Fibroblast of the aortic adventitia (primary cell): Measurements from ENCODE around the gene MED25. TPM values are rescaled to one million over a fixed set of nuclear protein-coding genes. Genes with fewer than 3 reads are reported as not detected.
A peak's percentile ranks its signal among the peaks of the same experiment; 100 is the strongest.

Experiments used
- DNase-seq: peaks from one replicate; pipeline ENCODE4 v3.0.0-alpha.2; 2010; ENCODE audit warnings: low read depth
- H3K4me3 ChIP-seq: 2 replicates; pipeline ENCODE4 v1.5.1; 2011; ENCODE audit warnings: low read depth, mild to moderate bottlenecking, control low read depth, low read length, moderate library complexity
- total RNA-seq: library from RNA; depleted of rRNA; stranded (reverse); fragments of >200 nt; gene quantifications from 2 replicates; pipeline ENCODE4 v1.2.3, GENCODE V29; 2012; ENCODE audit warnings: low replicate concordance
- TF ChIP-seq, protein P1 (sequence below): IDR thresholded peaks from 2 replicates; pipeline ENCODE4 v1.5.1; 2011; ENCODE audit warnings: mild to moderate bottlenecking, low read length, control low read depth, inconsistent platforms; ENCODE audit not compliant: insufficient read depth

Gene MED25
- total RNA-seq, 1 donor, result 21.7 TPM

DNA sequence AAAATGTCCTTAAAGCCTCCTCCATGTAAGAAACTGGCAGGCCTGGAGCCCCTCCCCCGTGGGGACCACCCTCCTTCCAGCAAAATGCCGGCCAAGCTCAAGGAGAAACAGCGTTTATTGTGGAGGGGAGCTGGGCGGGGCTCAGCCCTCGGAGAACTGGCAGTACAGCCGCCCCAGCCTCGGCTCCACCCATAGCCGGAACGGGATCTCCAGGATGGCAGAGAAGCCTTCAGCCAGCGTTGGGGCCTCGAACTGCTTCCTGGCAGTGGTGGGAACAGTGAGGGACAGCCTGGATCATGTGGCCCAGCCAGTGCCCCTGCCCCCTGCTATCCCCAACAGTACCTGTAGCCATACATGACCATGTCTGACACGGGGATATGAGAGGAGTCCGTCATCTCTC, 43.0 kb downstream of the MED25 start:
- TF ChIP-seq, protein P1, sequence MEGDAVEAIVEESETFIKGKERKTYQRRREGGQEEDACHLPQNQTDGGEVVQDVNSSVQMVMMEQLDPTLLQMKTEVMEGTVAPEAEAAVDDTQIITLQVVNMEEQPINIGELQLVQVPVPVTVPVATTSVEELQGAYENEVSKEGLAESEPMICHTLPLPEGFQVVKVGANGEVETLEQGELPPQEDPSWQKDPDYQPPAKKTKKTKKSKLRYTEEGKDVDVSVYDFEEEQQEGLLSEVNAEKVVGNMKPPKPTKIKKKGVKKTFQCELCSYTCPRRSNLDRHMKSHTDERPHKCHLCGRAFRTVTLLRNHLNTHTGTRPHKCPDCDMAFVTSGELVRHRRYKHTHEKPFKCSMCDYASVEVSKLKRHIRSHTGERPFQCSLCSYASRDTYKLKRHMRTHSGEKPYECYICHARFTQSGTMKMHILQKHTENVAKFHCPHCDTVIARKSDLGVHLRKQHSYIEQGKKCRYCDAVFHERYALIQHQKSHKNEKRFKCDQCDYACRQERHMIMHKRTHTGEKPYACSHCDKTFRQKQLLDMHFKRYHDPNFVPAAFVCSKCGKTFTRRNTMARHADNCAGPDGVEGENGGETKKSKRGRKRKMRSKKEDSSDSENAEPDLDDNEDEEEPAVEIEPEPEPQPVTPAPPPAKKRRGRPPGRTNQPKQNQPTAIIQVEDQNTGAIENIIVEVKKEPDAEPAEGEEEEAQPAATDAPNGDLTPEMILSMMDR, result no peak
- DNase-seq, result no peak
- no peak overlapping the region for H3K4me3 ChIP-seq

DNA sequence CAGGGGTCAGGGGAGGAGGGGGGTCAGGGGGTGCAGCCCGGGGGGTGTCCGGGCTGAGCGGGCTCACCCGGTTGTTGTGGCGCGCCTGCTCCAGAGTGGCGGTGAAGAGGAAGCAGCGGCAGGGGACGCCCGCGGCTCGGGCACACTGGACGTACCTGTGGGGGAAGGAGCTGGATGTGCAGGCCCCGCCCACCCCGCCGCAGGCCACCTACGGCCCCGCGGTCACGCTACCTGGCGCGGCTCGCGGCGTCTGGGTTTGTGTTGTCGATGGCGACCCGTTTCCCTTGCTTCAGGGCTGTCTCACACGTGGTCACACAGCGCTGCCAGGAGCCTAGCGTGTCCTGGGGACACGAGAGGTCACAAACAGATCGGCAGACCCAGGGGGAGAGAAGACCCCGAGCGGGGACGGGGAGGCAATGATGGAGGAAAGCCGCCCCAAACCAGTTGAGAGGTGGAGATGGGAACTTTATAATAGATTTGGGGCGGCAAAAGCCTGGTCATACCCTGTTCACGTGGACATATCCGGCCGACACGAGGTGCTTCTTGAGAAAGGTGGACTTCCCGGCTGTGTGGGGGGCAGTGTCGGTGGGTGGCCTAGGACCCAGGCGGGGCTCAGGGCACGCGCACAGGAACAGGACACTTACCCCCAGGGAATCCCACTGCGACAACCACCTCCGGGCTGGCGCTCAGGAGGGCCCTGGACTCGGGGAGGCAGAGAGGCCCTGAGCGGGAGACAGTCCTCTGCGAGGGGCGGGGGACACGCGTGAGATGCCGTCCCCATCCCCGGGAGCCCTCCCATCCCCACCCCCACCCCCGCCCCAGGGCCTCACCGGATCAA, 43.7 kb downstream of the MED25 start:
- no peak overlapping the region for H3K4me3 ChIP-seq
- TF ChIP-seq, protein P1, result no peak
- DNase-seq, result no peak

DNA sequence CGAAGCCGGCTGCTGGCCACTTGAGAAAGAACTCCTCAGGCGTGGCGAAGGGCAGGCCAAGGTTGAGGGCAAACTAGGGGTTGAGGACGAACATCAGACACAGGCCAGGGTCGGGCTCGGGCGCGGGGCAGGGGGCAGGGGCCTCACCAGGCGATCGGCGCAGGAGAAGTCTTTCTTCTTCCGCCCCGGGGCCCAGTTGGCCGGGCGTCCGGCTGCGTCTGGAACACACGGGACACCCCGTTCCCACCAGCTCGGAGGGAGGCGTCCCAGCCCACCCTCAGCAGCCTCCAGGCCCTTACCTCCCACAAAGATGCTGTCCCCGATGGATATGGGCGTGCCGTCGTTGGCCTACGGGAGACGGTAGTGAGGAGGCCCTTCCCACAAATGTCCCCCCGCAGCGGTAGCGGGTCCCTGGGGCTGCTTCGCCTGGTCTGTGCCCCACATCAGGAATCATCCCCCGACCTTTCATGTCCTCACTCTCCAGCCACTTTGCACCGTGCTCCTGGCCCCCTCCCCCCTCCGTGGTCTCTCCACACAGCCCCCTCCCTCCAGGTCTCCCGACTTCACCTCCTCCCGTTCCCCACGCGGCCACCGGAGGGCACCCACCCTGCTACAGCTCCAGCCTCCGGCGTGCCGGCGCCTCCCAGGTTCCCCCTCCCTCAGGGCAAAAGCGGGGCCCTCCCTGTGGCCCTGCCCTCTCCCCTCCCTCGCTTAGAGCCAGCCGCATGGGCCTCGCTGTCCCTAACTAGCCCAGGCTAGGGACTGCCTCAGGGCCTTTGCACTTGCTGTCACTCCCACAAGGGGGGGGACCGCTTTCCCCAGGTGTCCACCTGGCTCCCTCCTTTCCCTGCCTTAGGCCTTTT, 44.5 kb downstream of the MED25 start:
- no peak for DNase-seq

DNA sequence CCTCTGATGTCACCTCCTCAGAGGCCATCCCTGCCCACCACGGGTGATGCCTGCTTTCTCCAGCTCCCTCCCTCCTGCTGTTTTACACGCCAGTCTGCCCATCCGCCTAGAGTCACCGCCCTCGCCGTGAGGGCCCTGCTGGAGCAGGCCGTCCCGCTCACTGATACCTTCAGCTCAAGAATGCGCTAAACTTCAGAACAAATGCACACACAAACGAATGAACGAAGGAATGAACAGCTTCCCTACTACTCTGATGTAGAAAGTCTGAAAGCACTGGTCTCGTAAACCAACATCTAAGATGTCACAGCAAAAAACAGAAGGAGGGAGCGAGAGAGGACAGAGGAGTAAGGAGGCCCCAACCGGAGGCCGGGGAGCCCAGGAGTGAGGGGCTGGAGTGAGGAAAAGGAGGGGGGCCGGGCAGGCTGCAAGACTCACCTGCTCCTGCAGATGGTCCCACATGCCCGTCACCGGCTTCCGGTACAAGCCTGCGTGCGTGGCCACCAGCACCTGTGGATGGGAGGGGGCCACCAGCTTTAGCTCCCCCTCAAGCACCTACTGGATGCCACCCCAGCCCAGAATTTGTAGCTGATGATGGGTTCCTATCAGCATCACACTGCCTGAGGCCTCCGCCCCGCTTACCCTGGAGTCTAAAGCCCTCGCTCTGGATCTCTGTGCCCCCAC, 45.3 kb downstream of the MED25 start:
- TF ChIP-seq, protein P1, result no peak
- H3K4me3 ChIP-seq, result no peak overlapping the region
- DNase-seq, result no peak

More for the DNA sequence above, 44.5 kb downstream of the MED25 start:
- H3K4me3 ChIP-seq, result no peak overlapping the region
- TF ChIP-seq, protein P1, result peak; percentile 16

DNA sequence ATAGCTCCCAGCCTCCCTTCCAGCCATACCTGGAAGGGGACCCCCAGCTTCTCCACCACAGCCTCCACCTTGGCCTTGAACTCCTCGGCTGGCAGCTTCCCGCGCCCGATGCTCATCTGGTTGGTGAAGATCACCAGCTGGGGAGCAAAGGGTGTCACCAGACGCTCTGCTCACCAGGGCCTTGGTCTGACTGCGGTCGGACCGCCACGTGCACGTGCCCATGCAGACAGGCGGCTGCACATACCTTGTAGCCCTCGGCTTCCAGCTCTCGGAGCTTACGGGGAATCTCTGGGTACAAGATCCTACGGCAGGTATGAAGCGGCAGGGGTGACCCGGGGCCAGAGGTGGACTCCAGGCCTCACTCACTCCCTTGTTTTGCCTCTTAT, 45.8 kb downstream of the MED25 start:
- TF ChIP-seq, protein P1, result no peak
- no peak overlapping the region for H3K4me3 ChIP-seq
- no peak for DNase-seq

DNA sequence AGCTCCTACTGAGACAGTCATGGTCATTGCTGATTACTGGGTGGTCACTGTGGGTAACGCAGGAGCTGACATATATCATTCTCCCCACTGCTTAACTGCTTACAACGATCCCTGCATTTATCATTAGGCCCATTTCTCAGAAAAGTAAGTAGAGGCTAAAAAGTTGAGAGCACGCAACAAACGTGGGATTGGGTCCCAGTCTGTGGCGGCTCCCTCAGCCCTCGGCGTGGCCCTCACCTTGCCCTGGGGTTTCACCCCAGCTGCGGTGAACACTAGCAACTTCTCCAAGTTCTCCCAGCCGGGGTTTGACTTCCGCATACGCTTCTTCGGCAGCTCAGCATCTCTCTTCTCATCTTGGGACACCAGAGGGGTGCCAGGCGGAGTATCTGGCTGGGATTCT, 46.8 kb downstream of the MED25 start:
- DNase-seq, result no peak
- TF ChIP-seq, protein P1, result no peak
- peak overlapping the region; percentile 25 for H3K4me3 ChIP-seq
